Natural killer cell (primary cell): ENCODE measurements around the gene PPOX. TPM values are rescaled to one million over a fixed set of nuclear protein-coding genes. Genes with fewer than 3 reads are reported as not detected.
A peak's percentile ranks its signal among the peaks of the same experiment; 100 is the strongest.

ENCODE experiments used
- ATAC-seq, 3 donors: fragments of 150-1000 bp in 2 of 3; fragments of 200-7000 bp in 1 of 3; cut with Tn5 transposase; 1 replicate in 1 of 3; 2 replicates in 2 of 3; pipeline ENCODE4 v1.10.0; 2021; ENCODE audit warnings: mild to moderate bottlenecking in 2 of 3, moderate library complexity in 2 of 3
- DNase-seq, 2 donors: peaks; one replicate each; pipeline versions ENCODE4 v3.0.0 to v3.0.0-alpha.2; 2013 to 2021; ENCODE audit warnings: mixed read lengths in 1 of 2
- H3K27ac ChIP-seq: one replicate; pipeline ENCODE4 v1.5.1; 2013; ENCODE audit warnings: mild to moderate bottlenecking, low read length
- H3K27me3 ChIP-seq: one replicate; pipeline ENCODE4 v1.6.1; 2013; ENCODE audit warnings: low read length; ENCODE audit not compliant: control insufficient read depth, insufficient read depth
- H3K36me3 ChIP-seq: one replicate; pipeline ENCODE4 v1.6.1; 2013; ENCODE audit warnings: low read length; ENCODE audit not compliant: control insufficient read depth, insufficient read depth
- H3K4me1 ChIP-seq: one replicate; pipeline ENCODE4 v1.6.1; 2013; ENCODE audit warnings: low read length; ENCODE audit not compliant: control insufficient read depth, insufficient read depth
- H3K4me3 ChIP-seq: one replicate; pipeline ENCODE4 v1.5.1; 2013; ENCODE audit warnings: low read length
- H3K9me3 ChIP-seq: one replicate; pipeline ENCODE4 v1.6.1; 2013; ENCODE audit warnings: low read length; ENCODE audit not compliant: control insufficient read depth, insufficient read depth
- H3K27ac Mint-ChIP-seq, 2 donors: one replicate each; pipeline ENCODE4 v1.8.0; 2022; ENCODE audit warnings: mild to moderate bottlenecking in 2 of 2, mixed read lengths in 2 of 2, moderate library complexity in 1 of 2
- H3K27me3 Mint-ChIP-seq, 2 donors: one replicate each; pipeline ENCODE4 v1.8.0; 2022; ENCODE audit warnings: low read depth in 2 of 2, mixed read lengths in 2 of 2
- H3K36me3 Mint-ChIP-seq: one replicate; pipeline ENCODE4 v1.8.0; 2022; ENCODE audit warnings: mixed read lengths
- H3K4me1 Mint-ChIP-seq, 2 donors: one replicate each; pipeline ENCODE4 v1.8.0; 2022; ENCODE audit warnings: mixed read lengths in 2 of 2
- H3K4me3 Mint-ChIP-seq: one replicate; pipeline ENCODE4 v1.8.0; 2022; ENCODE audit warnings: mild to moderate bottlenecking, moderate library complexity, mixed read lengths
- H3K9me3 Mint-ChIP-seq, 2 donors: one replicate each; pipeline ENCODE4 v1.8.0; 2022; ENCODE audit warnings: mixed read lengths in 2 of 2
- CTCF ChIP-seq: fragments of 200-600 bp; IDR thresholded peaks from one replicate; pipeline ENCODE4 v1.8.0; 2022; ENCODE audit warnings: antibody characterized with exemption
- WGBS: methylation state at CpG from one replicate; pipeline ENCODE4 v1.1.7; 2013; ENCODE audit warnings: missing lambda C conversion rate; ENCODE audit not compliant: insufficient coverage; 5-methylcytosine and 5-hydroxymethylcytosine counted together
- intact Hi-C: fragments of 100-400 bp; cut with micrococcal nuclease; formaldehyde crosslinking; loops from one replicate; pipeline ENCODE4 v1.14.2; 2022
- total RNA-seq, 4 donors: library from RNA; stranded (reverse); fragments of 120-200 nt in 1 of 4; gene quantifications; one replicate each; pipeline versions ENCODE4 v1.2.3 to v1.2.4, GENCODE V29; 2013 to 2022

PPOX gene
- total RNA-seq, 3 donors from 2014 or later (not counting 1 experiment from before 2014, with no cell fraction given): 45.5 to 66.3 (median 57.4) TPM

GRCh38 chr1:161132410-161133219, 33.6 kb upstream of the PPOX start, which contains the start of gene DEDD:
DEDD (minus strand) TSS chr1:161132667; CDS start chr1:161124462, 8,205 bp downstream.
- Histone ChIP-seq H3K27ac (peak within 1 kb of the TSS; percentile 81), H3K9me3 (no peaks in the 10 kb centered on the region), H3K4me1 (peaks cover 21% of the 10 kb centered on the region), H3K4me3 (peak within 1 kb of the TSS; percentile 77), H3K27me3 (no peaks in the 10 kb centered on the region), H3K36me3 (peaks cover 7% of the 10 kb centered on the region)
- no peaks in the 10 kb centered on the region for H3K27me3 Mint-ChIP-seq
- no peak for TF ChIP-seq CTCF
- ATAC-seq (peak; percentile 92 to 97 (median 95)), DNase-seq (peak; percentile 81 to 95)
- H3K36me3 Mint-ChIP-seq: no peaks in the 10 kb centered on the region
- H3K27ac Mint-ChIP-seq: no peak within 1 kb of the TSS
- no peaks in the 10 kb centered on the region for H3K9me3 Mint-ChIP-seq
- peaks cover 21 to 43% of the 10 kb centered on the region in 2 donors for H3K4me1 Mint-ChIP-seq
- no peak within 1 kb of the TSS for H3K4me3 Mint-ChIP-seq
- intact Hi-C loops: loop anchor here (1.0 kb wide), 3 partner anchors 15 to 34 kb away; partner anchors contain the start of genes PPOX and UFC1
- under 1% methylated on average over 62 of the region's 68 CpGs for WGBS

- H3K27ac Mint-ChIP-seq: no peak overlapping the region
- peaks cover 19 to 39% of the 10 kb centered on the region in 2 donors for H3K4me1 Mint-ChIP-seq
- H3K27me3 Mint-ChIP-seq: no peaks in the 10 kb centered on the region
- Histone ChIP-seq H3K36me3 (peaks cover 3% of the 10 kb centered on the region), H3K27me3 (no peaks in the 10 kb centered on the region), H3K4me3 (peak overlapping the region; percentile 77), H3K27ac (peak overlapping the region; percentile 81), H3K4me1 (peaks cover 21% of the 10 kb centered on the region), H3K9me3 (no peaks in the 10 kb centered on the region)
- DNase-seq (no peak), ATAC-seq (peak in 2 of 3 donors; percentile 2 to 5)
- 7% methylated on average over 11 of the region's 11 CpGs for WGBS
- no peaks in the 10 kb centered on the region for H3K36me3 Mint-ChIP-seq
- intact Hi-C loops: loop anchor here (1.0 kb wide), 1 partner anchor 20 kb away; the partner anchor contains the start of gene UFC1
- no peak for TF ChIP-seq CTCF
- no peaks in the 10 kb centered on the region for H3K9me3 Mint-ChIP-seq
- no peak overlapping the region for H3K4me3 Mint-ChIP-seq
Measured at GRCh38 chr1:161133220-161133740, 32.9 kb upstream of the PPOX start.

GRCh38 chr1:161137881-161138280, 28.3 kb upstream of the PPOX start:
- 94% methylated on average over 3 of the region's 3 CpGs for WGBS
- Mint-ChIP-seq H3K36me3 (no peaks in the 10 kb centered on the region), H3K4me3 (no peak overlapping the region), H3K4me1 (peaks cover 0 to 16% of the 10 kb centered on the region in 2 donors), H3K27me3 (no peaks in the 10 kb centered on the region), H3K9me3 (no peaks in the 10 kb centered on the region), H3K27ac (no peak overlapping the region)
- H3K4me3 ChIP-seq: no peak overlapping the region
- no peaks in the 10 kb centered on the region for H3K9me3 ChIP-seq
- H3K27me3 ChIP-seq: no peaks in the 10 kb centered on the region
- no peak for TF ChIP-seq CTCF
- ATAC-seq: no peak
- DNase-seq: no peak
- H3K36me3 ChIP-seq: no peaks in the 10 kb centered on the region
- H3K27ac ChIP-seq: no peak overlapping the region
- intact Hi-C loops: no loop called here
- H3K4me1 ChIP-seq: peaks cover 12% of the 10 kb centered on the region
